ENCODE results near the gene ARHGAP29.
A peak's percentile ranks its signal among the peaks of the same experiment; 100 is the strongest.

Gene ARHGAP29

GRCh38 chr1:94143173-94143808, 94.1 kb downstream of the ARHGAP29 start:
- peak overlapping the region; percentile 77 for H2BK12ac ChIP-seq (ENCODE audit: low read length)
- H3K18ac ChIP-seq (ENCODE audit: low read length): no peak overlapping the region
- H3K4me2 ChIP-seq (ENCODE audit: low read length): no peak overlapping the region
- H3K23ac ChIP-seq (ENCODE audit: low read length): no peak overlapping the region
- no peak overlapping the region for H3K4me3 ChIP-seq (ENCODE audit: low read depth, low read length)
- no peak overlapping the region for H2AK5ac ChIP-seq (ENCODE audit: low read length)
- H4K12ac ChIP-seq (ENCODE audit: low read depth, low read length): no peak overlapping the region
- DNase-seq: no peak
- WGBS (ENCODE audit: extremely low coverage, insufficient coverage, insufficient read length): no CpG with 5 or more reads among the region's 2 CpGs
- no peak overlapping the region for H3K27ac ChIP-seq (ENCODE audit: low read depth, low read length)
- H3K36me3 ChIP-seq (ENCODE audit: control insufficient read depth in 1 of 2, insufficient read depth in 2 of 2, low read length in 2 of 2): no peaks in the 10 kb centered on the region
- H3K27me3 ChIP-seq (ENCODE audit: insufficient read depth, low read length): no peaks in the 10 kb centered on the region
- no peak overlapping the region for H3K9ac ChIP-seq (ENCODE audit: low read length)
- H4K91ac ChIP-seq (ENCODE audit: low read depth, low read length): no peak overlapping the region
- no peaks in the 10 kb centered on the region for H3K79me2 ChIP-seq (ENCODE audit: control insufficient read depth, insufficient read depth, low read length, poor library complexity)
- no peak overlapping the region for H4K8ac ChIP-seq (ENCODE audit: low read depth, low read length)
- H2AFZ ChIP-seq (ENCODE audit: insufficient read depth, low read length, poor library complexity): no peak overlapping the region
- no peak overlapping the region for H3K14ac ChIP-seq (ENCODE audit: low read length)
- H3K79me1 ChIP-seq (ENCODE audit: low read length): peaks cover 2% of the 10 kb centered on the region
- no peaks in the 10 kb centered on the region for H3K9me3 ChIP-seq (ENCODE audit: insufficient read depth, low read depth, low read length)
- H2BK5ac ChIP-seq (ENCODE audit: low read depth, low read length, poor library complexity): no peak overlapping the region
- H3K4ac ChIP-seq (ENCODE audit: low read depth, low read length): no peak overlapping the region
- no peak overlapping the region for H2BK120ac ChIP-seq (ENCODE audit: insufficient read depth, low read length, poor library complexity)
- peaks cover 3 to 4% of the 10 kb centered on the region in 2 experiments for H3K4me1 ChIP-seq (ENCODE audit: control insufficient read depth in 1 of 2, insufficient read depth in 2 of 2, low read length in 2 of 2)

GRCh38 chr1:94142583-94142982, 94.8 kb downstream of the ARHGAP29 start:
- Histone ChIP-seq H3K79me2 (ENCODE audit: control insufficient read depth, insufficient read depth, low read length, poor library complexity) (no peaks in the 10 kb centered on the region), H3K4me3 (ENCODE audit: low read depth, low read length) (no peak overlapping the region), H4K12ac (ENCODE audit: low read depth, low read length) (no peak overlapping the region), H3K4me2 (ENCODE audit: low read length) (no peak overlapping the region), H2BK5ac (ENCODE audit: low read depth, low read length, poor library complexity) (no peak overlapping the region), H4K8ac (ENCODE audit: low read depth, low read length) (no peak overlapping the region), H3K27ac (ENCODE audit: low read depth, low read length) (no peak overlapping the region), H2BK12ac (ENCODE audit: low read length) (no peak overlapping the region), H3K79me1 (ENCODE audit: low read length) (peaks cover 2% of the 10 kb centered on the region), H3K18ac (ENCODE audit: low read length) (no peak overlapping the region), H3K4ac (ENCODE audit: low read depth, low read length) (no peak overlapping the region), H3K36me3 (ENCODE audit: control insufficient read depth in 1 of 2, insufficient read depth in 2 of 2, low read length in 2 of 2) (no peaks in the 10 kb centered on the region), H2BK120ac (ENCODE audit: insufficient read depth, low read length, poor library complexity) (no peak overlapping the region), H3K14ac (ENCODE audit: low read length) (no peak overlapping the region), H2AK5ac (ENCODE audit: low read length) (no peak overlapping the region), H3K9me3 (ENCODE audit: insufficient read depth, low read depth, low read length) (no peaks in the 10 kb centered on the region), H3K23ac (ENCODE audit: low read length) (no peak overlapping the region), H2AFZ (ENCODE audit: insufficient read depth, low read length, poor library complexity) (no peak overlapping the region), H4K91ac (ENCODE audit: low read depth, low read length) (peak overlapping the region; percentile 2), H3K27me3 (ENCODE audit: insufficient read depth, low read length) (no peaks in the 10 kb centered on the region), H3K9ac (ENCODE audit: low read length) (no peak overlapping the region), H3K4me1 (ENCODE audit: control insufficient read depth in 1 of 2, insufficient read depth in 2 of 2, low read length in 2 of 2) (peaks cover 3 to 4% of the 10 kb centered on the region in 2 experiments)
- DNase-seq: no peak
- WGBS (ENCODE audit: extremely low coverage, insufficient coverage, insufficient read length): no CpG with 5 or more reads among the region's 2 CpGs

GRCh38 chr1:94142022-94142421, 95.4 kb downstream of the ARHGAP29 start:
- no peak overlapping the region for H2BK5ac ChIP-seq (ENCODE audit: low read depth, low read length, poor library complexity)
- no peak overlapping the region for H3K4ac ChIP-seq (ENCODE audit: low read depth, low read length)
- DNase-seq: no peak
- H2AK5ac ChIP-seq (ENCODE audit: low read length): no peak overlapping the region
- H3K27ac ChIP-seq (ENCODE audit: low read depth, low read length): no peak overlapping the region
- no peak overlapping the region for H2AFZ ChIP-seq (ENCODE audit: insufficient read depth, low read length, poor library complexity)
- H3K18ac ChIP-seq (ENCODE audit: low read length): no peak overlapping the region
- H3K4me1 ChIP-seq (ENCODE audit: control insufficient read depth in 1 of 2, insufficient read depth in 2 of 2, low read length in 2 of 2): peaks cover 3 to 4% of the 10 kb centered on the region in 2 experiments
- H3K4me3 ChIP-seq (ENCODE audit: low read depth, low read length): no peak overlapping the region
- WGBS (ENCODE audit: extremely low coverage, insufficient coverage, insufficient read length): no CpG with 5 or more reads among the region's 1 CpG
- H3K4me2 ChIP-seq (ENCODE audit: low read length): no peak overlapping the region
- no peak overlapping the region for H3K23ac ChIP-seq (ENCODE audit: low read length)
- no peak overlapping the region for H3K9ac ChIP-seq (ENCODE audit: low read length)
- H3K14ac ChIP-seq (ENCODE audit: low read length): no peak overlapping the region
- no peaks in the 10 kb centered on the region for H3K27me3 ChIP-seq (ENCODE audit: insufficient read depth, low read length)
- no peak overlapping the region for H4K91ac ChIP-seq (ENCODE audit: low read depth, low read length)
- no peak overlapping the region for H2BK120ac ChIP-seq (ENCODE audit: insufficient read depth, low read length, poor library complexity)
- H3K36me3 ChIP-seq (ENCODE audit: control insufficient read depth in 1 of 2, insufficient read depth in 2 of 2, low read length in 2 of 2): no peaks in the 10 kb centered on the region
- no peaks in the 10 kb centered on the region for H3K79me2 ChIP-seq (ENCODE audit: control insufficient read depth, insufficient read depth, low read length, poor library complexity)
- H4K12ac ChIP-seq (ENCODE audit: low read depth, low read length): no peak overlapping the region
- no peaks in the 10 kb centered on the region for H3K9me3 ChIP-seq (ENCODE audit: insufficient read depth, low read depth, low read length)
- no peak overlapping the region for H2BK12ac ChIP-seq (ENCODE audit: low read length)
- H4K8ac ChIP-seq (ENCODE audit: low read depth, low read length): no peak overlapping the region
- H3K79me1 ChIP-seq (ENCODE audit: low read length): peaks cover 2% of the 10 kb centered on the region

GRCh38 chr1:94132111-94132510, 105.3 kb downstream of the ARHGAP29 start:
- H3K4me3 ChIP-seq (ENCODE audit: low read depth, low read length): no peak overlapping the region
- H3K36me3 ChIP-seq (ENCODE audit: control insufficient read depth in 1 of 2, insufficient read depth in 2 of 2, low read length in 2 of 2): peaks cover 0 to 5% of the 10 kb centered on the region in 2 experiments
- no peak overlapping the region for H4K8ac ChIP-seq (ENCODE audit: low read depth, low read length)
- H3K79me2 ChIP-seq (ENCODE audit: control insufficient read depth, insufficient read depth, low read length, poor library complexity): no peaks in the 10 kb centered on the region
- no peak overlapping the region for H2BK12ac ChIP-seq (ENCODE audit: low read length)
- no peak overlapping the region for H2AK5ac ChIP-seq (ENCODE audit: low read length)
- H4K12ac ChIP-seq (ENCODE audit: low read depth, low read length): no peak overlapping the region
- peaks cover 6% of the 10 kb centered on the region for H3K9me3 ChIP-seq (ENCODE audit: insufficient read depth, low read depth, low read length)
- no peak overlapping the region for H3K23ac ChIP-seq (ENCODE audit: low read length)
- no peak overlapping the region for H3K14ac ChIP-seq (ENCODE audit: low read length)
- H2BK120ac ChIP-seq (ENCODE audit: insufficient read depth, low read length, poor library complexity): peak overlapping the region; percentile 36
- H4K91ac ChIP-seq (ENCODE audit: low read depth, low read length): no peak overlapping the region
- no peak for DNase-seq
- peak overlapping the region; percentile 6 for H3K27ac ChIP-seq (ENCODE audit: low read depth, low read length)
- no CpG with 5 or more reads among the region's 5 CpGs for WGBS (ENCODE audit: extremely low coverage, insufficient coverage, insufficient read length)
- H2AFZ ChIP-seq (ENCODE audit: insufficient read depth, low read length, poor library complexity): no peak overlapping the region
- no peak overlapping the region for H3K9ac ChIP-seq (ENCODE audit: low read length)
- H3K4me1 ChIP-seq (ENCODE audit: control insufficient read depth in 1 of 2, insufficient read depth in 2 of 2, low read length in 2 of 2): peaks cover 10 to 13% of the 10 kb centered on the region in 2 experiments
- H3K4ac ChIP-seq (ENCODE audit: low read depth, low read length): no peak overlapping the region
- no peak overlapping the region for H3K4me2 ChIP-seq (ENCODE audit: low read length)
- H2BK5ac ChIP-seq (ENCODE audit: low read depth, low read length, poor library complexity): no peak overlapping the region
- H3K27me3 ChIP-seq (ENCODE audit: insufficient read depth, low read length): no peaks in the 10 kb centered on the region
- peaks cover 20% of the 10 kb centered on the region for H3K79me1 ChIP-seq (ENCODE audit: low read length)
- H3K18ac ChIP-seq (ENCODE audit: low read length): no peak overlapping the region
